Ishikawa (cell line): Measurements from ENCODE around the gene UFSP2.

Source experiments
- CEBPB ChIP-seq: IDR thresholded peaks from 2 replicates; pipeline ENCODE4 v1.6.1; 2012
- CREB1 ChIP-seq: IDR thresholded peaks from 2 replicates; pipeline ENCODE4 v1.6.1; 2012; ENCODE audit warnings: low read depth
- EGR1 ChIP-seq: IDR thresholded peaks from 2 replicates; pipeline ENCODE4 v1.6.1; 2012
- EP300 ChIP-seq: IDR thresholded peaks from 2 replicates; pipeline ENCODE4 v1.6.1; 2012; ENCODE audit warnings: borderline replicate concordance
- FOXM1 ChIP-seq: IDR thresholded peaks from 2 replicates; pipeline ENCODE4 v1.6.1; 2012; ENCODE audit warnings: low read depth, borderline replicate concordance
- MAX ChIP-seq: IDR thresholded peaks from 2 replicates; pipeline ENCODE4 v1.6.1; 2012
- NFIC ChIP-seq: IDR thresholded peaks from 2 replicates; pipeline ENCODE4 v1.6.1; 2012
- RAD21 ChIP-seq: IDR thresholded peaks from 2 replicates; pipeline ENCODE4 v1.6.1; 2012; ENCODE audit warnings: low read depth
- TAF1 ChIP-seq: IDR thresholded peaks from 2 replicates; pipeline ENCODE4 v1.6.1; 2012; ENCODE audit warnings: low read depth, mild to moderate bottlenecking
- TCF12 ChIP-seq: IDR thresholded peaks from 2 replicates; pipeline ENCODE4 v1.6.1; 2012; ENCODE audit warnings: low read depth

- TF ChIP-seq CREB1 (no peak), CEBPB (no peak), FOXM1 (no peak), TAF1 (no peak), EP300 (no peak), MAX (no peak), NFIC (no peak), TCF12 (no peak), RAD21 (no peak), EGR1 (no peak)
Measured at GRCh38 chr4:185457136-185457535, 31.4 kb upstream of the UFSP2 start.
